Amygdala (tissue), 56 donors: Measurements from ENCODE around the gene NRXN3.

ENCODE experiments used
- DNase-seq, 56 donors: peaks; one replicate each; lab custom pipeline; 2025; lab: John Stamatoyannopoulos, UW

The NRXN3 gene

GRCh38 chr14:79840831-79841230, 1670.7 kb downstream of the NRXN3 start:
- no peak for DNase-seq

GRCh38 chr14:79841433-79841832, 1671.3 kb downstream of the NRXN3 start:
- DNase-seq = no peak

GRCh38 chr14:79842270-79842669, 1672.1 kb downstream of the NRXN3 start:
- no peak for DNase-seq

GRCh38 chr14:79852950-79853744, 1683.0 kb downstream of the NRXN3 start:
- DNase-seq = no peak

- DNase-seq = no peak
These were observed 1685.6 kb downstream of the NRXN3 start for GRCh38 chr14:79855789-79856188.

- no peak for DNase-seq
These were observed 1686.2 kb downstream of the NRXN3 start for GRCh38 chr14:79856381-79856780.

- no peak for DNase-seq
These were observed 1690.9 kb downstream of the NRXN3 start for GRCh38 chr14:79861111-79861510.

GRCh38 chr14:79862045-79862444, 1691.9 kb downstream of the NRXN3 start:
- DNase-seq = no peak

- DNase-seq = no peak
These were observed 1701.0 kb downstream of the NRXN3 start for GRCh38 chr14:79871136-79871535.

- no peak for DNase-seq
These were observed 1708.1 kb downstream of the NRXN3 start for GRCh38 chr14:79878229-79878628.

- DNase-seq = no peak
These were observed 1708.6 kb downstream of the NRXN3 start for GRCh38 chr14:79878785-79879184.

GRCh38 chr14:79881299-79881698, 1711.1 kb downstream of the NRXN3 start:
- no peak for DNase-seq

- DNase-seq = no peak
These were observed 1720.4 kb downstream of the NRXN3 start for GRCh38 chr14:79890527-79890926.

GRCh38 chr14:79896009-79896408, 1725.8 kb downstream of the NRXN3 start:
- DNase-seq = no peak

GRCh38 chr14:79899610-79900009, 1729.4 kb downstream of the NRXN3 start:
- no peak for DNase-seq

- DNase-seq = no peak
These were observed 1734.3 kb downstream of the NRXN3 start for GRCh38 chr14:79904497-79904896.

- no peak for DNase-seq
These were observed 1736.8 kb downstream of the NRXN3 start for GRCh38 chr14:79906994-79907393.

- DNase-seq = no peak
These were observed 1739.9 kb downstream of the NRXN3 start for GRCh38 chr14:79910086-79910485.

- DNase-seq = no peak
These were observed 1741.6 kb downstream of the NRXN3 start for GRCh38 chr14:79911744-79912143.

GRCh38 chr14:79914595-79914994, 1744.4 kb downstream of the NRXN3 start:
- no peak for DNase-seq

- DNase-seq = no peak
These were observed 1745.2 kb downstream of the NRXN3 start for GRCh38 chr14:79915406-79915805.

- DNase-seq = no peak
These were observed 1746.1 kb downstream of the NRXN3 start for GRCh38 chr14:79916281-79916680.

GRCh38 chr14:79916892-79917291, 1746.7 kb downstream of the NRXN3 start:
- DNase-seq = no peak
